Stomach (tissue), 9 donors: ENCODE data around the gene FBRSL1. TPM values are rescaled to one million over a fixed set of nuclear protein-coding genes. Genes with fewer than 3 reads are reported as not detected.

ENCODE experiments used
- DNase-seq, 2 donors: peaks; one replicate each; pipeline versions ENCODE4 v3.0.0 to v3.0.0-alpha.2; 2013 to 2019
- H3K27ac ChIP-seq, 5 donors: fragments of 200-600 bp in 4 of 5; sonication (generic) in 4 of 5; one replicate each; pipeline ENCODE4 v1.5.1; 2013 to 2019; ENCODE audit warnings: mild to moderate bottlenecking in 1 of 5, moderate library complexity in 1 of 5
- H3K27me3 ChIP-seq, 3 donors: fragments of 200-600 bp; sonication (generic); one replicate each; pipeline ENCODE4 v1.5.1; 2017 to 2019; ENCODE audit warnings: mixed run types in 1 of 3
- H3K36me3 ChIP-seq, 4 donors: fragments of 200-600 bp; sonication (generic); 1 replicate in 3 of 4; 2 replicates in 1 of 4; pipeline ENCODE4 v1.5.1; 2016 to 2019
- H3K4me1 ChIP-seq, 4 donors: fragments of 200-600 bp; sonication (generic); one replicate each; pipeline ENCODE4 v1.5.1; 2016 to 2019
- H3K4me3 ChIP-seq, 4 donors: fragments of 200-600 bp; sonication (generic) in 3 of 4; one replicate each; pipeline ENCODE4 v1.5.1; 2016 to 2019; ENCODE audit warnings: mild to moderate bottlenecking in 1 of 4
- H3K9me3 ChIP-seq, 4 donors: fragments of 200-600 bp; sonication (generic); one replicate each; pipeline ENCODE4 v1.5.1; 2016 to 2019
- CTCF ChIP-seq, 7 experiments: fragments of 450-650 bp in 4 of 7; fragments of 200-600 bp in 3 of 7; sonication (generic) in 3 of 7; IDR thresholded peaks; one replicate each; pipeline ENCODE4 v1.5.1; 2016 to 2019; ENCODE audit warnings: antibody characterized with exemption in 7 of 7, control low read depth in 2 of 7, mild to moderate bottlenecking in 1 of 7
- EP300 ChIP-seq: sonication (generic); formaldehyde crosslinking; IDR thresholded peaks from one replicate; pipeline ENCODE4 v1.6.1; 2017; ENCODE audit warnings: antibody characterized with exemption
- POLR2A ChIP-seq, 4 donors: fragments of 450-650 bp; IDR thresholded peaks; one replicate each; pipeline ENCODE4 v1.6.1; 2016; ENCODE audit warnings: antibody characterized with exemption in 4 of 4, control low read depth in 2 of 4, mild to moderate bottlenecking in 1 of 4, moderate library complexity in 1 of 4
- POLR2AphosphoS5 ChIP-seq, 3 donors: sonication (generic); formaldehyde crosslinking; IDR thresholded peaks; one replicate each; pipeline ENCODE4 v1.6.1; 2016; ENCODE audit warnings: antibody characterized with exemption in 3 of 3
- WGBS, 5 donors: extraction: QIAGEN DNeasy Blood & Tissue Kit in 3 of 5; methylation state at CpG; one replicate each; pipeline versions ENCODE4 v1.1.5 to v1.1.7; 2013 to 2018; 5-methylcytosine and 5-hydroxymethylcytosine counted together
- intact Hi-C: fragments of 100-400 bp; cut with DNase I; formaldehyde crosslinking; loops from one replicate; pipeline ENCODE4 v1.15.1; 2023; ENCODE audit warnings: low total_unique reads
- polyA plus RNA-seq, 3 donors: library from polyadenylated mRNA; stranded (reverse); fragments of 200-250 nt; gene quantifications; one replicate each; pipeline ENCODE4 v1.2.3, GENCODE V29; 2013
- total RNA-seq, 5 donors: library from RNA; depleted of rRNA; stranded (reverse); fragments of >200 nt; gene quantifications; one replicate each; pipeline versions ENCODE4 v1.1.0 to v1.2.3, GENCODE V29; 2014 to 2016
- donor health status: healthy with polysubstance abuse.
- donor health status: Bipolar disorder and iron deficiency.
- donor health status: healthy.

Gene FBRSL1
- total and polyA plus RNA-seq, 8 donors: 5.3 to 110 (median 15.7) TPM

GRCh38 chr12:132558861-132559623 is 69.1 kb downstream of the FBRSL1 start:
- Histone ChIP-seq H3K9me3 (no peaks in the 10 kb centered on the region), H3K4me1 (peaks cover 21 to 36% (median 31%) of the 10 kb centered on the region in 4 donors), H3K36me3 (peaks cover 0 to 6% (median 3%) of the 10 kb centered on the region in 4 donors), H3K27me3 (peaks cover 0 to 21% (median 0%) of the 10 kb centered on the region in 3 donors), H3K27ac (no peak overlapping the region), H3K4me3 (peak overlapping the region; percentile 64 to 89 (median 67))
- intact Hi-C loops: no loop called here
- no peak for DNase-seq
- WGBS, 5 donors: 53 to 73% (median 66%) methylated on average over 41 to 45 of the region's 45 CpGs
- TF ChIP-seq CTCF (IDR thresholded peaks at IDR 0.05) (no peak), POLR2AphosphoS5 (IDR thresholded peaks at IDR 0.05) (no peak), EP300 (no peak), POLR2A (IDR thresholded peaks at IDR 0.05) (no peak)

- peak; percentile 49 to 91 for DNase-seq
- intact Hi-C loops: no loop called here
- Histone ChIP-seq H3K36me3 (peaks cover 0 to 6% (median 0%) of the 10 kb centered on the region in 4 donors), H3K27ac (peak overlapping the region in 4 of 5 donors; percentile 19 to 64 (median 46)), H3K27me3 (peaks cover 0 to 21% (median 0%) of the 10 kb centered on the region in 3 donors), H3K4me3 (peak overlapping the region; percentile 64 to 89 (median 67)), H3K9me3 (no peaks in the 10 kb centered on the region), H3K4me1 (peaks cover 21 to 36% (median 31%) of the 10 kb centered on the region in 4 donors)
- TF ChIP-seq POLR2A (IDR thresholded peaks at IDR 0.05) (no peak), POLR2AphosphoS5 (IDR thresholded peaks at IDR 0.05) (no peak), CTCF (IDR thresholded peaks at IDR 0.05) (no peak), EP300 (no peak)
- WGBS, 5 donors: 0 to 3% (median 1%) methylated on average over 8 to 98 of the region's 98 CpGs
Measured at GRCh38 chr12:132559652-132560363, 69.9 kb downstream of the FBRSL1 start.

GRCh38 chr12:132560364-132560613 is 70.3 kb downstream of the FBRSL1 start:
- Histone ChIP-seq H3K4me1 (peaks cover 21 to 36% (median 31%) of the 10 kb centered on the region in 4 donors), H3K9me3 (no peaks in the 10 kb centered on the region), H3K36me3 (peaks cover 0 to 6% (median 4%) of the 10 kb centered on the region in 4 donors), H3K27me3 (peaks cover 0 to 21% (median 0%) of the 10 kb centered on the region in 3 donors), H3K27ac (peak overlapping the region in 3 of 5 donors; percentile 44 to 64 (median 47)), H3K4me3 (peak overlapping the region; percentile 64 to 89 (median 67))
- DNase-seq: peak; percentile 38 to 67
- intact Hi-C loops: no loop called here
- WGBS, 5 donors: 0 to 2% (median 0%) methylated on average over 22 to 36 of the region's 36 CpGs; no CpG with 5 or more reads in 1 of the 5 donors
- TF ChIP-seq EP300 (no peak), CTCF (IDR thresholded peaks at IDR 0.05) (no peak), POLR2A (IDR thresholded peaks at IDR 0.05) (no peak), POLR2AphosphoS5 (IDR thresholded peaks at IDR 0.05) (no peak)

- peak; percentile 54 to 89 for DNase-seq
- peak overlapping the region; percentile 64 to 89 (median 67) for H3K4me3 ChIP-seq
- H3K27ac ChIP-seq: peak overlapping the region in 3 of 5 donors; percentile 44 to 64 (median 47)
- WGBS, 5 donors: 2 to 8% (median 3%) methylated on average over 17 to 49 of the region's 49 CpGs
- H3K4me1 ChIP-seq: peaks cover 21 to 36% (median 31%) of the 10 kb centered on the region in 4 donors
- intact Hi-C loops: no loop called here
- no peaks in the 10 kb centered on the region for H3K9me3 ChIP-seq
- peaks cover 0 to 10% (median 9%) of the 10 kb centered on the region in 4 donors for H3K36me3 ChIP-seq
- H3K27me3 ChIP-seq: peaks cover 0 to 21% (median 0%) of the 10 kb centered on the region in 3 donors
- TF ChIP-seq CTCF (IDR thresholded peaks at IDR 0.05) (peak in 5 of 7 experiments; percentile 44 to 59 (median 54)), EP300 (no peak)
Measured at GRCh38 chr12:132560614-132561426, 70.9 kb downstream of the FBRSL1 start.
